OCI-M1 (cell line): ENCODE results near the gene KCTD15.

Source experiments
- DNase-seq: peaks from one replicate; lab custom pipeline; 2025; lab: John Stamatoyannopoulos, UW

Gene KCTD15, protein sequence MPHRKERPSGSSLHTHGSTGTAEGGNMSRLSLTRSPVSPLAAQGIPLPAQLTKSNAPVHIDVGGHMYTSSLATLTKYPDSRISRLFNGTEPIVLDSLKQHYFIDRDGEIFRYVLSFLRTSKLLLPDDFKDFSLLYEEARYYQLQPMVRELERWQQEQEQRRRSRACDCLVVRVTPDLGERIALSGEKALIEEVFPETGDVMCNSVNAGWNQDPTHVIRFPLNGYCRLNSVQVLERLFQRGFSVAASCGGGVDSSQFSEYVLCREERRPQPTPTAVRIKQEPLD

GRCh38 chr19:33796164-33796875 lies at the start of gene KCTD15:
TSS of gene KCTD15 (plus strand) at chr19:33796870. CDS start at chr19:33800455, 3,585 bp downstream.
- peak; percentile 83 for DNase-seq

GRCh38 chr19:33747273-33747672 lies 49.4 kb upstream of the KCTD15 start:
- no peak for DNase-seq

GRCh38 chr19:33748231-33748630 lies 48.4 kb upstream of the KCTD15 start:
- DNase-seq = no peak

GRCh38 chr19:33749016-33749415 lies 47.7 kb upstream of the KCTD15 start:
- no peak for DNase-seq

DNA sequence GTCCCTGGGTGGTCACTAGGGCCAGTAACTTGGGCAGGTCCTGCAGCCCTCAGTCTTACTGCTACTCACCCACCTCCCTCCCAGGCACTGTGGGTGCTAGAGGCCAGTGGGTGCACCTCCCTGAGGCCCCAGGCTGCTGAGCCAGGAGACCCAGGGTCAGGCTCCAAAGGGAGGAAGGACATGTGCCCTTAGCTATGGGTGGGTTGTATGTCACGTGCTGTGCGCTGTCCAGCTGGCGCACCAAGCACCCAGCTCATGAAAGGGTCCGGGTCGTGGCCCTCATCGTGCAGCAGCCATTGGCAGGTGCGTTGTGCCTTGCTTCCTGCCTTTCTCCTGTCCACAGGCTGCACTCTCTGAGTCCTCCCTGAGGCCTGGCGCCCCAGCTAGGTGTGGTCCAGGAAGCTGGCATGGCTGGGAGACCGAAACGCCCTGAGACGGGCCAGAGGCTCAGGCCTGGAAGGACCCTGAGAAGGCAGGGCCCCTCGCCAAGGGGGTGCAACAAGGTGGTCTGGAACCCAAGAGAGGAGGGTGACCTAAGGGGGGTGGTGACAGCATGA lies 47.0 kb upstream of the KCTD15 start:
- DNase-seq = no peak

DNA sequence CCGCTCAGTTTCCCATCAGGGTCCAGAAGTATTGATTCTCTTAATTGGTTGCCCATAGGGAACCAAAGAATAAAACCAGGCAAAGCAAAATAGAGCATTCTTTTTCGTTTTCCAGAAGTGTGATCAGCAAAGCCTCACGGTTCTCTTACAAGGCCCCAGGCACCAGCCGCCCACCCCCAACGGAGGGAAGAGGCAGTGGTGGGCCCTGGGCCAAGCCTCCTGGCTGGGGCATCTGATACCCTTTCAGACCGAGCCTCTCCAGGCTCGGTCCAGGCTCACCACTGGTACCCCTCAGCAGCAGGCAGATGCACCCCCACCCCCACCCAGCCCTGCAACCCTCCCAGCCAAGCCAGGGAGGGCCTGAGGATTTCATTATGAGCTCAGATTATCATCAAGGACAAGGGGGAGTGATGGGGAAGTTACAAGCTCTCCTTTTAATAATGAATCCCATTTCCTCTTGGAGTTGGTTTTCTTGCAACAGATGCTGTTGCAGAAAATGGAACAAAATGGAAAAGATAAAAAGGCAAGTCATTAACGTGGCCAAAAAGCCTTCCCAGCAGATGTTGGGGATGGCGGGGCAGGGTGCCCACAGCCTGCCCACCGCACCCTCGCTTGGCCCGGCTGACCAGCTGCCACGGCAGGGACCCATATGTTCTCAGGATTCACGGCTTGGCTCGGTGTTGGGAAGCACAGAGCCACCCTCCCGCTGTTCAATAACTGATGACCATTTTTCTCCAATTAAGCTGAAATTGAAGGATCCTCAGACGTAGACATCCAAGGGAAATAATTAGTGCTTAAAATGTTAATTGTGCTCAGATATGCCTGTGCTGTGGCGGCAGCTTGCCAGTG lies 45.9 kb upstream of the KCTD15 start:
- no peak for DNase-seq

- no peak for DNase-seq
These were observed 45.3 kb upstream of the KCTD15 start for GRCh38 chr19:33751436-33751770.

- DNase-seq = no peak
These were observed 44.5 kb upstream of the KCTD15 start for GRCh38 chr19:33752018-33752800.

- DNase-seq = no peak
These were observed 43.7 kb upstream of the KCTD15 start for GRCh38 chr19:33752945-33753344.

DNA sequence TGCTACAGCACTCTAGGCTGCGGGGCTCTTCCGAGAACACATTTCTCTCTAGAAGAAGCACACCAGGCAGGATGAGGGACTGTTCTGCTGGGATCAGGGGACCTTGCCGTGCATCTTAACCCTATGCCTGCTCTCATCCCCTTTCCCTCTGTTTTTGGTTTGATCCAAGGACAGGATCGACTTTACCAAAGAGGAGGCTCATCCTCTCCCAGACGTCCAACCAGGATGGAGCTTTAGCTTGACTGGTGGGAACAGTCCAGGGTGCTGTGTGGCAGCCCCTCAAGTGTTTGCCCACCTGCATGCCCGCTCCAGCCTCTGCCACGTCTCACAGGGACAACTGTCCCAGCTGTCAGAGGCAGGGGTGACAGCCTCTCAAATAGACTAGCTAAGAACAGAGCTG lies 42.3 kb upstream of the KCTD15 start:
- no peak for DNase-seq

DNA sequence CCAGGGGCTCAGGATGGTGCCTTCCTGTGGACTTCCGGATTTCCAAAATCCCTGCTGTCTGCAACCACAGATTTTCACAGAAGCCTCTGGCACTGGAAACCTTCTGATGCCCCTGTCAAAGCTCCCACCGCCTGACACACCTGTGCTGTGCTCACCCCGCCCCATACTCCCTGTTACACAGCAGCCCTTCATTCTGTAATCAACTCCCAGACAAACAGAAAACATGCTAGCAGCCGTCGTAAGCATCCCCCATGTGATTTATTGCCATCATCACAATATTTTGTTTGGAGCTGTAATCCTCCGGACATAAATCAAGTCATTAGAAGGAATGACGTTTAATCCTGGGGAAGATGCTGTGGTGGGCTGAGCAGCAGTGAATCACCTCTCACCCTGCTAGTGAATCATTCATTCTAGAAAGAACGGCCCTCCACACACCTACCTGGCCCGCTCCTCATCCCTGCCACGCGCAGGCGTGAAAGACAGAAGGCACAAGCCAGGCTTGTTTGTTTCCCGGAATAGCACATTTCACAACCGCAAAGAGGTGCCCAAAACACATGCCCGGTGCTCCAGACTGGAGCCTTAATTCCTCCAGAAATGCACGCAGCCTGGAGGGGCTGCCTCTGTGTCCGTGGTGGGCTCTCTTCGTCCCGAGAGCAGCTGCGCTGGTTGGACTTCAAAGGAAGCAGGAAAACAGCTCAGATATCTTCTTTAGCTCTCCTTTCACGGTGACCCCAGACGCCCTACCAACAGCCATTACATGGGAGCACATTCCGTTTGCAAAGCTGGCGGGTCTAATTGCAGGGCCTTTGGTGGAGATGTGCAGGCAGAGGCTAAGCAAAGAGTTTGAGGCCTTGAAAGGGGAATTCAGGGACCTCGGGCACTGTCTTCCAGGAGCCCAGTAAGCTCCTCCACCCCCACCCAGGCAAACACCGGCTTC lies 41.3 kb upstream of the KCTD15 start:
- no peak for DNase-seq

DNA sequence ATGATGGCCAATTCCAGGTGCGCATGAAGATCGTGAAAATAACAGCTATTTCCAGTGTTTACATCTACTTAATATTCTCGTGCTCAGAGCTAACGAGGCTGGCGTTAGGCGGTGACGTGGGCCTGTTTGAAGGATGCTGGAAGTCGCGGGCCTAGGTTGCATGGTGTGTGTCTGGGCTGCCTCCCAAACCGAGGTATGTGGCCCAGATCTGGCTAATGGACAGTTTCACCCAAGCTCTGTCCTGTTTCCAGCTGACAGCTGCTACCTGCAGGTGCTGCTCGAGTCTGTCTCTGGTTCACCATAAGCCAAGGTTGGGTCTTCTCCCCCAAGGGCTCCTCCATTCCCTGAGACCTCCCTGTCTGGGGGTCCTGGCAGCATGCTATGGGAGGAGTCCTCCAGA lies 40.5 kb upstream of the KCTD15 start:
- no peak for DNase-seq

GRCh38 chr19:33758541-33759013 lies 38.1 kb upstream of the KCTD15 start:
- DNase-seq = no peak

GRCh38 chr19:33759356-33759755 lies 37.3 kb upstream of the KCTD15 start:
- no peak for DNase-seq

DNA sequence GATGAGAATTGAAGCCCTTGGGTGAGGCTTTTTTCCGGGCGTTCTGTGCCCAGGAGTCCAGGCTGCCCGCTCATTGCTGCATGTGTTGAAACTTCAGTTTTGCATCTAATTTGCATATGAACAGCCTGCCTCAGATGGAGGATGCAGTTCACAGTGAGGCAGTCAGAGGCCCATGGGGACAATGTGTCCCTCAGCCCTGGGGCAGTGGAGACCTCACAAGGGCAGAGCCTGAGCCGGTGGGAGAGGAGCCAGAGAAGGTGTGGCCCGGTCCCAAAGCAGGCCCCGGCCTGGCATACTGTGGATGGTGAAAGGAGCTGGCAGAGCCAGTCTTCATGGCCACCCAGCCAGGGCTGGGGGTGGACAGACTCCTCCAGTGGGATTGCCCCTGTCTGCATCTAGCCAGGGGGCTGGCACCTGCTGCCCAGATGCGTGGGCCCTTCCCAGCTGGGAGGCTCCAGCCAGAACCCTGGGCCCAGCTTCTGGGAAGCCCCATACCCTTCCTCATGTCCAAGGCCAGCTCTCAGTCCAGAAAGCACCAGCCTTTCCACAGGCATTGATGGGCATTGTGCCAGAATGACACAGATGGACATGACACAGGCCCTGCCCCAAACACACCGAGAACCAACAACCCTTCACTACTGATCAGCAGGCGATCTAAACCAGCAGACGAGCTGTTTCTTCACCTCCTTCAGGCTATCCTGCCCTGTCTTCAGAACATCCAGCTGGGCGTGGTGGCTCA lies 32.9 kb upstream of the KCTD15 start:
- no peak for DNase-seq

DNA sequence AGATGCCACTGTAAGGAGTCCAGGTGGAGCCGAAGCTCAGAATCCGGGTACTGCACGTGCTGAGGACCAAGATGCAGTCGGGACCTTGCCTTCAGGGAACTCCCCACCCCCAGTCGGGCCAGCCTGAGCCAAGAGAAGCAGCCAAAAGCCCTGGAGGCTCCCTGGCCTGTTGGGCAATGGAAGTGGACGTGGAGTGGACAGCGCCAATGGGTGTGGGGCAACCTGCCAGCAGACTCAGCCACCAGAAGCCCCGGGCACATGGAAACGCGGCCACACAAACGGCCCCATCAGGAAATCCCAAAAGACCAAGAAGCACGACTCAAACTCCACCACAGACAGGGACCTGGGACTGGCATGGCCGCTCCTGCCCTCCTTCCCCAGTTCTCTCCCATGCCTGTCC lies 30.0 kb upstream of the KCTD15 start:
- DNase-seq = no peak

- DNase-seq = peak; percentile 45
These were observed 28.7 kb upstream of the KCTD15 start for GRCh38 chr19:33767898-33768413.

DNA sequence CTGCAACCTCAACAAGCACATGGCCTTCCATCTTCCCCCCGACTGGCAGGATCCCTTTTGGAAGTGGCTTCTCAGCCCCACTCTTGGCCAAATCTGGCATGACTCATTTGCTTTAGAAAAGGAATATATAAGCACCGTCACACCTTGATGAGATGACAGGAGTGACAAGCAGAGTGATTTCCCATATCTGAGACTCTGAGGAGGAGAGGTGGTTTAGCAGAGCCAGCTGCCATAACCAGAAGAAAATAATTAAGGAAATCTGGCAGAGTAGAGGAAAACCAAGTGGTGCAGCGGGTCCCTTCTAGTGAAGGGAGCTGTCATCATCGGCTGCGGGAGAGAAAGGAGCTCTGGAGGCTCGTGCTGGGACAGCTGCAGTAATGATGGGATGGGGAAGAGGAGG lies 27.5 kb upstream of the KCTD15 start:
- no peak for DNase-seq

GRCh38 chr19:33770107-33770506 lies 26.6 kb upstream of the KCTD15 start:
- DNase-seq = no peak
